Transverse colon (tissue), 4 donors: ENCODE data around the gene FZD2. TPM values are rescaled to one million over a fixed set of nuclear protein-coding genes. Genes with fewer than 3 reads are reported as not detected.

ENCODE experiments used
- DNase-seq: peaks from one replicate; pipeline ENCODE4 v3.0.0-alpha.2; 2019
- H3K27ac ChIP-seq, 4 donors: fragments of 200-600 bp; sonication (generic); 2 replicates each; pipeline ENCODE4 v1.5.1; 2016 to 2018; ENCODE audit warnings: inconsistent platforms in 4 of 4
- H3K27me3 ChIP-seq: fragments of 200-600 bp; sonication (generic); 2 replicates; pipeline ENCODE4 v1.5.1; 2017; ENCODE audit warnings: inconsistent platforms
- H3K36me3 ChIP-seq, 4 donors: fragments of 200-600 bp; sonication (generic); 2 replicates each; pipeline ENCODE4 v1.5.1; 2017 to 2019; ENCODE audit warnings: inconsistent platforms in 4 of 4
- H3K4me1 ChIP-seq, 4 donors: fragments of 200-600 bp; sonication (generic); 2 replicates each; pipeline ENCODE4 v1.5.1; 2017 to 2020; ENCODE audit warnings: inconsistent platforms in 4 of 4
- H3K4me3 ChIP-seq, 4 donors: fragments of 200-600 bp; sonication (generic); 1 replicate in 1 of 4; 2 replicates in 3 of 4; pipeline versions ENCODE4 v1.5.1 to v1.6.1; 2017 to 2019; ENCODE audit warnings: inconsistent platforms in 4 of 4
- H3K9me3 ChIP-seq, 2 donors: fragments of 200-600 bp; sonication (generic); 2 replicates each; pipeline ENCODE4 v1.5.1; 2017 to 2019; ENCODE audit warnings: inconsistent platforms in 2 of 2
- CTCF ChIP-seq, 5 experiments: fragments of 200-600 bp in 3 of 5; fragments of 450-650 bp in 2 of 5; sonication (generic) in 3 of 5; IDR thresholded peaks; 1 replicate in 2 of 5; 2 replicates in 3 of 5; pipeline ENCODE4 v1.5.1; 2016 to 2017; ENCODE audit warnings: antibody characterized with exemption in 5 of 5, inconsistent platforms in 3 of 5, mild to moderate bottlenecking in 2 of 5, moderate library complexity in 1 of 5
- EP300 ChIP-seq: sonication (generic); formaldehyde crosslinking; IDR thresholded peaks from one replicate; pipeline ENCODE4 v1.6.1; 2017; ENCODE audit warnings: antibody characterized with exemption, low read depth
- POLR2A ChIP-seq: fragments of 450-650 bp; IDR thresholded peaks from one replicate; pipeline ENCODE4 v1.6.1; 2016; ENCODE audit warnings: antibody characterized with exemption, mild to moderate bottlenecking, moderate library complexity
- POLR2AphosphoS5 ChIP-seq, 3 donors: sonication (generic); formaldehyde crosslinking; IDR thresholded peaks; one replicate each; pipeline ENCODE4 v1.6.1; 2016; ENCODE audit warnings: antibody characterized with exemption in 3 of 3
- WGBS, 2 donors: methylation state at CpG; one replicate each; pipeline ENCODE4 v1.1.5; 2018; ENCODE audit warnings: low coverage in 1 of 2; 5-methylcytosine and 5-hydroxymethylcytosine counted together
- in situ Hi-C, 4 donors: fragments of 200-750 bp; cut with MboI; loops; one replicate each; pipeline versions ENCODE4 v1.15.0 to v1.15.1; 2017; ENCODE audit warnings: low sequenced_read_pairs in 3 of 4, low pct_ligation_motif_present in 1 of 4, low pct_unique_long_range_greater_than_20kb in 1 of 4
- intact Hi-C: fragments of 100-400 bp; cut with DNase I; formaldehyde crosslinking; loops from one replicate; pipeline ENCODE4 v1.15.1; 2023; ENCODE audit warnings: low total_unique reads
- total RNA-seq, 4 donors: library from RNA; depleted of rRNA; stranded (reverse); fragments of >200 nt; gene quantifications; one replicate each; pipeline ENCODE4 v1.1.0, GENCODE V29; 2016

The FZD2 gene
- total RNA-seq, 4 donors from 2014 or later = 0.41 to 1.3 TPM; not detected in 2

DNA sequence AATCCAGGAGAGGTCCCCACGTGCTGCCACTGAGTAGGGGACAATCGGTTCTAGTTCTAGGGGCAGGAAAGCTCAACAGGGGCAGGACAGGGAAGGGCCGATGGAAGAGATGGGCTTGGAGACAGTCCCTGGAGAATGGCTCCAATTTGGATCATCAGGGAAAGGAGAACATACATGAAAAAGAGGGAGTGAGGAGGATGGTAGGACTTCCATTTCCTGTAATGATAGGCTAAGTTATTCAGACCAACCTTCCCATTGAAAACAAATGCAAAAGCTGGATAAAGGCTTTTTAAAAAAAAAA lies 33.7 kb upstream of the FZD2 start:
- Histone ChIP-seq H3K27me3 (peaks cover 1% of the 10 kb centered on the region), H3K36me3 (no peaks in the 10 kb centered on the region), H3K4me1 (no peaks in the 10 kb centered on the region), H3K4me3 (no peak overlapping the region), H3K27ac (no peak overlapping the region), H3K9me3 (no peaks in the 10 kb centered on the region)
- DNase-seq = no peak
- TF ChIP-seq CTCF (IDR thresholded peaks at IDR 0.05) (no peak), POLR2A (no peak), EP300 (no peak), POLR2AphosphoS5 (IDR thresholded peaks at IDR 0.05) (no peak)
- WGBS, 2 donors = 83 to 85% methylated on average over 1 to 3 of the region's 3 CpGs
- in situ Hi-C loops = loop anchor here in 1 of 4 donors (25.0 kb wide), 1 partner anchor 136 kb away; the partner anchor contains the start of gene ITGA2B
- intact Hi-C loops = no loop called here

DNA sequence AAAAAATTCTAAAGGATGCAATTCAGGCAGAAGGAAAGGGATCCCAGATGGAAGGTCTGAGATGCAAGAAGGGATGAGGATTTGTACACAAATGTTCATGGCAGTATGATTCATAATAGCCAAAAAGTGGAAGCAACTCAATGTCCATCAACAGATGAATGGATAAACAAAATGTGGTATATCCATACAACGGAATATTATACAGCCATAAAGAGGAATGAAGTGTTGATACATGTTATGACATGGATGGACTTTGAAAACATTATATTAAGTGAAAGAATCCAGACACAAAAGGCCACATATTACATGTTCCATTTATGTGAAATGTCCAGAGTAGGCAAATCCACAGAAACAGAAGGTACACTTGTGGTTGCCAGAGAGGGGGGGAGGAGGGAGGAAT lies 30.2 kb upstream of the FZD2 start:
- 86 to 97% methylated on average over 1 of the region's 1 CpG for WGBS, 2 donors
- DNase-seq = no peak
- Histone ChIP-seq H3K27me3 (no peaks in the 10 kb centered on the region), H3K27ac (no peak overlapping the region), H3K9me3 (no peaks in the 10 kb centered on the region), H3K36me3 (no peaks in the 10 kb centered on the region), H3K4me3 (no peak overlapping the region), H3K4me1 (no peaks in the 10 kb centered on the region)
- intact Hi-C loops (no loop called here), in situ Hi-C loops (loop anchor here in 3 of 4 donors (25.0 kb wide), 1 partner anchor 110 kb away; no protein-coding TSS in a partner anchor)
- TF ChIP-seq POLR2AphosphoS5 (IDR thresholded peaks at IDR 0.05) (no peak), EP300 (no peak), POLR2A (no peak), CTCF (IDR thresholded peaks at IDR 0.05) (no peak)

GRCh38 chr17:44527954-44528353 lies 29.3 kb upstream of the FZD2 start:
- in situ Hi-C loops (loop anchor here in 3 of 4 donors (25.0 kb wide), 1 partner anchor 109 kb away; no protein-coding TSS in a partner anchor), intact Hi-C loops (no loop called here)
- TF ChIP-seq POLR2A = no peak
- no peak for TF ChIP-seq EP300
- TF ChIP-seq CTCF (IDR thresholded peaks at IDR 0.05) = no peak
- TF ChIP-seq POLR2AphosphoS5 (IDR thresholded peaks at IDR 0.05) = no peak
- no peaks in the 10 kb centered on the region for H3K4me1 ChIP-seq
- H3K36me3 ChIP-seq = no peaks in the 10 kb centered on the region
- DNase-seq = no peak
- no peaks in the 10 kb centered on the region for H3K27me3 ChIP-seq
- H3K27ac ChIP-seq = no peak overlapping the region
- H3K4me3 ChIP-seq = no peak overlapping the region
- WGBS, 2 donors = 94% methylated on average over 15 of the region's 28 CpGs; no CpG with 5 or more reads in 1 of the 2 donors
- H3K9me3 ChIP-seq = no peaks in the 10 kb centered on the region

- Histone ChIP-seq H3K9me3 (no peaks in the 10 kb centered on the region), H3K36me3 (no peaks in the 10 kb centered on the region), H3K27me3 (no peaks in the 10 kb centered on the region), H3K27ac (no peak overlapping the region), H3K4me1 (peaks cover 0 to 7% (median 6%) of the 10 kb centered on the region in 4 donors), H3K4me3 (no peak overlapping the region)
- in situ Hi-C loops (loop anchor here (10.0 to 25.0 kb wide), 2 partner anchors 107 to 115 kb away; no protein-coding TSS in a partner anchor), intact Hi-C loops (loop anchor here (5.0 kb wide), 1 partner anchor 107 kb away; no protein-coding TSS in a partner anchor)
- 47 to 57% methylated on average over 3 of the region's 3 CpGs for WGBS, 2 donors
- no peak for DNase-seq
- TF ChIP-seq POLR2AphosphoS5 (IDR thresholded peaks at IDR 0.05) = no peak
- no peak for TF ChIP-seq CTCF (IDR thresholded peaks at IDR 0.05)
- no peak for TF ChIP-seq EP300
- TF ChIP-seq POLR2A = no peak
Measured at GRCh38 chr17:44529864-44530263, 27.4 kb upstream of the FZD2 start.
